HG02943 (cell line): ENCODE data around the gene AKR1B1.

Source experiments
- ATAC-seq: cut with Tn5 transposase; IDR thresholded peaks from one replicate; pipeline ENCODE4 v1.9.1; 2021; ENCODE audit warnings: mild to moderate bottlenecking, low read depth, moderate library complexity; ENCODE audit not compliant: unreplicated experiment

Gene AKR1B1

DNA sequence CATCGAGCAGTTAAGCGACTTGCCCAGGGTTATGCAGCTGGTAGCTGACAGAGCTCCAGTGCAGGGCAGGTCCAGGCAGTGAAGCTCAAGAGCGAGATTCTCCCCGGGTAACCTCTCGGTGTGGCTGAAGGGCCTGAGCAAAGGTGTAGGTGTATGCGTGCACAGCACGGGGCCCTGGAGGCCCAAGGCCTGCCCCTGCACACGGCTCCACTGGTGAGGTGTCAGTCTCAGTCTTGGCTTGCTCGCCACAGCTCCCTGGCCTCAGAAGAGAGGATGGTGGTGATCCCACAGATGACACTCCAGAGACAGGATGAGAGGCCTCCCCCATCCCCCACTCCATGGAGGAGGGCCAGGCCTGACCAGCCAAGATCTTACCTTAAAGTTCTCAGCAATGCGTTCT lies 12.0 kb downstream of the AKR1B1 start:
- no peak for ATAC-seq

DNA sequence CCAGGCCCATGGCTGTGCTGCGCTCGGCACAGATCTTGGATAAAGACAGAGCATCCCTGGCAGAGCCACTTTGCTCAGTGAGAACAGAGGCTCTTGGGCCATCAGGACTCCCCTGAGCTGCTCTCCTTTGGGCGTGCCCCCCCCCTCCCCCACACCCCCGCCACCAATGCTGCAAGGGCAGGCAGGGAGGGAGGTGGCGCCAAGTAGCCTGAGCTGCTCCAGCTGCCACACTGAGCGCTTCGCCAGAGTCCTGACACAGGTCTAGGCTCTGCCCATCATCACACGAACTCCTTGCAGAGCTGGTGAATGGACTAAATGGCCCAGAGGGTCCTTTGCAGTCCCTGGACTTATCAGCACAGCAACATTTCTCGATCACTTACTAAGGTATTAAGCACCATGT lies 12.5 kb downstream of the AKR1B1 start:
- ATAC-seq: no peak

- no peak for ATAC-seq
These were observed 14.0 kb downstream of the AKR1B1 start for GRCh38 chr7:134444961-134445315.

GRCh38 chr7:134444198-134444960 lies 14.5 kb downstream of the AKR1B1 start:
- no peak for ATAC-seq

DNA sequence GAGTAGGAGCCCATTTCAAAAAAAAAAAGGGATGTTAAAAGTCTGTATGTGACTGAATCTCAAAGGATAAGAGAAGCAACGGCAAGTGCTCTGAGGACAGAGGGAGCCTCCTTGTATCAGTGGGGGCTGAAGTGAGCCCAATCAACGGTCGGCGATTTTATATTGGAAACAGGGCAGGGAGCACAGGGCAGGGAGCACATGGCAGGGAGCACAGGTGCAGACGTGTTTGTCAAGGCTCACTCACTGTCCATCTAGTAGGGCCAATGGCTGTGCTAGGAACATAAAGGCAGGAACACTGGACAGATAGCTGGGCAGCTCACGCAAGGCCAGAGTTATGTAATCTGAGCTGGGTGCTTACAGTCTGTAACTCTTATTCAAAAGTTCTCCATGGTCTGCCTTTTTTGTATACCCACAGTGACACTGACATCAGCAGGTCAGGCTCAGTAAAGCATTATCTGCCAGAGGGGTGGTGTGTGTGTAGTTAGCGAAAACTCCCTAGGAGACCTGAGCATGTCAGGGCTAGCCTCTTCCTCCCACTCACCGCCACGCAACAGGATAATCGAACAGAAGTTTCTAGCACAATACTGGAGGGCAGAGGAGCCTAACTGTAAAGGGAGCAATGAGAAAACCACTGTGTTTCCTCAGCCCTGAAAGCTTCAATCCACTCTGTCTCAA lies 15.4 kb downstream of the AKR1B1 start:
- no peak for ATAC-seq

GRCh38 chr7:134442441-134443220 lies 16.3 kb downstream of the AKR1B1 start:
- no peak for ATAC-seq

DNA sequence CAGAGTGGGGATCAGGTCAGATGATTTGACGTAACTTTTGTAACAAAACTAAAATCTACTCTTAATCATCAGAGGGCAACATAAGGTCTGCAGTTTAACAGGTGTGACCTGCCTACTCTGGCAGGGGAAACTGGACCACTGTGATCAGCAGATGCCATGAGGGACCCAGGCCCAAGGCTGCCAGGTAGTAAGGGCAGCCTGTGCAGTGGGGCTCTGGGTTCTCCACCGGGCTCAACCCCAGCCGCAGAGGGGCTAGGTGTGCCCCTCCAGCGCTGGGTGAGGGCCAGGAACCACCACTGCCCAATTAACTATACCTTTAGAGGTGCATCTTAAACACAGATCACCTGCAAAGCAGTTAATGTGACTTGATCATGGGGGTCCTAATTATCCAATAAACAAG lies 17.6 kb downstream of the AKR1B1 start:
- ATAC-seq: no peak

- ATAC-seq: no peak
These were observed 18.4 kb downstream of the AKR1B1 start for GRCh38 chr7:134440476-134440875.

DNA sequence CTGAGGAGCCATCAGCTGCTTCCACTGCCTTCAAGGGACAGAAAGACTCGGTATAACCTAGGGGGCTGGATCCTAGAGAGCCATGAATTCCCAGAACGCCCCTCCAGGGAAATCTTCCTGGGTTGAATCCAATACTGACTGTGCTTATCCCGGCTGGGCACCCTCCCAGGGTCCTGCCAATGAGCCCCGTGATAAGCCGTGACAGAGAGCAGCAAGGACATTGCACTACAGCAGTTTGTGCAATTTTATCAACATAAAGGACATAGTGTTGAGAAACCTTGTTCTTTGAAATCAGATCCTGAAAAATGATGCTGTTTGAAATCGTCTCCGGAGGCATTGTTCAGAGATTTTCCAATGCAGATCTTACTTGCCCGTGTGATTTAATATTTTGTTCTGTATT lies 18.8 kb downstream of the AKR1B1 start:
- no peak for ATAC-seq

GRCh38 chr7:134438946-134439345 lies 20.0 kb downstream of the AKR1B1 start:
- no peak for ATAC-seq

DNA sequence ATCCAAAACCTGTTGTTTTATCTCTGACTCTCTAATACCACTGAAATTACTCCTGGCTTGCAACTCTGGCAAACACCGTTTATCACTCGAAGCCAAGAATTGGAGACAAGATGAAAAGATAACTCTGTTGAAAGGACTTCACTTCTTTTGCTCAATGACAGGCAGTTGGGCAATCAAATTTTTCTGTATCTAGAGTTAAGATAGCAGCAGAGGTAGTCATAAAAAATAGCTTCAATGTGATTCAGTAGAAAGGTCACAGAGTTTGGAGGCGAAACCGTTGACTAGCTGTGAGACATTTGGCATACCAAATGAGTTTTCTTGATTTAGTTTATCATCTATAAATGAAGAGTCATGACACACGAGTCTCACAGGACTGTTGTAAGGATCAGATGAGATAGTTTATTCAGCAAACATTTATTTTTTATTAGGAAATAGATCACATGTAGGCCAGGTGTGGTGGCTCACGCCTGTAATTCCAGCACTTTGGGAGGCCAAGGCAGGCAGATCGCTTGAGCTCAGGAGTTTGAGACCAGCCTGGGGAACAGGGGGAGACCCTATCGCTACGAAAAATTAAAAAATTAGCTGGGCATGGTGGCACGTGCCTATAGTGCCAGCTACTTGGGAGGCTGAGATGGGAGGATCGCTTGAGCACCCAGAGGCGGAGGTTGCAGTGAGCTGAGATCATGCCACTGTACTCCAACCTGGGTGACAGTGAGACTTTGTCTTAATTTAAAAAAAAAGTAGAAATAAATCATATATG lies 23.6 kb downstream of the AKR1B1 start:
- no peak for ATAC-seq

DNA sequence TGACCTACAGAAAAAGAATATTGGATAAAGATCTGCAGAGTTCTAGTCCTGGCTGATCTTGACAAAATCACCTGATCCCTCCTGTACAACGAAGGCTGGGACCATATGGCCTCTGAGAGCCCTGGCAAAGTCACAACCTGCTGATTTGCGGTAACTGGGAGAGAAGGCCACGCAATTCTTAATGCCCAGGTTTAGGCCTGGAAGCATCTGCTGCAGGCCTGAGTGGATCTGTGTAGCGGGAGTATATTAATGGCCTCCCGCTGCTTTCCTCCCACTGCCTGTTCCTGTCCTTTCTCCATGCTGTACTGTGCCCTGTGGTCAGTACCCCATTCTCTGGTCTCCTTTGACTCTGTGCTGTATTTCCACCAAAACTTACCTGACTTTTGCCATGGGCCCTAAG lies 24.2 kb downstream of the AKR1B1 start:
- ATAC-seq: no peak

- ATAC-seq: no peak
These were observed 25.5 kb downstream of the AKR1B1 start for GRCh38 chr7:134433430-134433829.

GRCh38 chr7:134432296-134433152 lies 26.4 kb downstream of the AKR1B1 start:
- ATAC-seq: peak; percentile 95

- no peak for ATAC-seq
These were observed 27.1 kb downstream of the AKR1B1 start for GRCh38 chr7:134431815-134432214.

DNA sequence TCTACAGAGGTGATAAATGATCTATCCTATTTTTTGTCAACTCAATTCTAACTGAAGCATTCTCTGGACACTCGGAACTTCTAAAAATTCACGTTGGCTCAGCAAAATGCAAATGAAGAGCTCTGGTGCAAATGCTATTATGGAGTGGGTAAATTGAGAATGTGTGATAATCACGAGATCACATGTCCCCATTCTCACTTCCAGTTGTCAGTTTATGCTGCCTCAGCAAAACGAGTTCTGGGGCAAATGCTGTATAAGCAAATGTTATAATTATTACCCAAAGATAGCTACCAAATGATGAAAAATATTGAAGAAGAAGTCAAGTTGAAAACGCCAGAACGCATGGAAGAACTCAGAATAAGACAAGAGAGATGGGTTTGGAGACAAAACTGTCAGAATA lies 29.4 kb downstream of the AKR1B1 start:
- no peak for ATAC-seq

GRCh38 chr7:134428942-134429341 lies 30.0 kb downstream of the AKR1B1 start:
- no peak for ATAC-seq

DNA sequence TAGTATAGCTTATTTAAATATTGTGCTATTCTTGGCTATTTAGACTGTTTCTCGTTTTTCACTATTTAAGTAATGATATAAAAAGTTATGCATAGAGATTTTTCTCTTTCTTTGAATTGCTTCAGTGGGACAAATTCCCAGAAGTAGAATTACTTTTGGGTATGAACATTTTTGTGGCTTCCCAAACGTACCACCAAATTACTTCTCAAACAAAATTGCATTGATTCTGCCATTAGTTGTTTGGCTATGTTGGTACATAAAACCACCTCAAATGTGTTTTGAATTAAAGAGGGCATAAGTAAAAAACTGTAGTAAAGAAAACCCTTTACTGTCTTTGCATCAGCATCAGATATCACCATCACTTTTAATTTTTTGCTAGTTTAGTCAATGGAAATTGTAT lies 31.0 kb downstream of the AKR1B1 start:
- ATAC-seq: no peak

- ATAC-seq: no peak
These were observed 33.1 kb downstream of the AKR1B1 start for GRCh38 chr7:134425777-134426176.

DNA sequence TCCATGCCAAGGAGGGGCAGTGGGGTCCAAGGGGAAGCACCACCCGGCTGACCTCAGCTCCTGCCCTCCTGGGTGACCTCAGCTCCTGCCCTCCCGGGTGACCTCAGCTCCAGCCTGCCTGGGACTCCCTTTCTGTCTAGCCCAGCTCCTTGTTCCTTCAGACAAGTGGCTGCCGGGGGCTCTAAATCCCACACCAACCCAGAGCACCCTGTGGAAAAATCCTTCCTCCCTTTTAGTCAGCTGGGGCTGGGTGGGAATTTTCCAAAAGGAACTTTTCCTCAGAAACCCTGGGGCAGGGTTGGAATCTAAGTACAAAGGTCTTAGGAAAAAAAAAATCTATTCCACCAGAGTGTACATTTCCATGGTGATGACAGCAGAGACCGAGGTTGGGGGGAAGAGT lies 36.3 kb downstream of the AKR1B1 start:
- no peak for ATAC-seq
